NCI-H1105 (cell line): ENCODE data around the gene CNKSR3.
"Not testable (repeated sequence)": the region's sequence is repeated elsewhere in the genome, so short reads cannot be mapped to it uniquely, and the experiment has no call there.

Experiments used
- DNase-seq: peaks from one replicate; lab custom pipeline; 2025; lab: John Stamatoyannopoulos, UW

Gene CNKSR3

DNA sequence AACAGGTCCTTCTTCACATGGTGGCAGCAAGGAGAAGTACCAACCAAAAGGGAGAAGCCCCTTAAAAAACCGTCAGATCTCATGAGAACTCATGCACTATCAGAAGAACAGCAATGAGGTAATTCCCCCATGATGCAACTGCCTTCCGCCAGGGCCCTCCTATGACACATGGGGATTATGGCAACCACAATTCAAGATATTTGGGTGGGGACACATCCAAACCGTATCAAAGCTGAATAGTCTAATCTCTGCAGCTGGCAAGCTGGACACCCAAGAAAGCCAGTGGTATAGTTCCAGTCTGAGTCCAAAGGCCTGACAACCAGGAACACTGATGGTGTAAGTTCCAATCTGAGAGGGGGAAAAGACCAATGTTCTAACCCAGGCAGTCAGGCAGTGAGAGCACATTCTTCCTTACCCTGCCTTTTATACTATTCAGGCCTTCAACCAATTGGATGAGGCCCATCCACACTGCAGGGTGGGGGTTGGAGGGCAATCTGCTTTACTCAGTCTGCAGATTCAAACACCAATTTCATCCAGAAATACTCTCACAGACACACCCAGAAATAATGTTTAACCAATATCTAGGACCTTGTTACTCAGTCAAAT is 17.9 kb upstream of the CNKSR3 start:
- DNase-seq: no peak

GRCh38 chr6:154526996-154527395 is 16.5 kb upstream of the CNKSR3 start:
- DNase-seq: no peak

DNA sequence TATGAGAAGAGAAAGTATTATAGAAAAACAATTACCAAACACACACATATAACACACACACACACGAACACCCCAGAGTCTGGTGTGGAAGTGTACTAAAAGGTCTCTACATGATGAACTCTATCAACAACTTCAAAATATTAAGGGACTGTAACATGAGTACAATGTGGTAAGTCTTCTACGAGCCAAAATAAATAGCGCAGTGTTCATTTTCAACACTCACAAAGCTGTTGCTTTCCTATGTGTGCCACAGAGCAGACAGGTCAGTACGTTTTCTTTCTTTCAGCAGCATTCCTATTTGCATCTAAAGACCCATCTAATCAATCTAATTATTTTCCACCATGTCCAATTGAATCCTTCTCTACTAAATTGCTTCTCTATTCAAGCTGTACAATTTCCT is 12.1 kb upstream of the CNKSR3 start:
- DNase-seq: no peak

DNA sequence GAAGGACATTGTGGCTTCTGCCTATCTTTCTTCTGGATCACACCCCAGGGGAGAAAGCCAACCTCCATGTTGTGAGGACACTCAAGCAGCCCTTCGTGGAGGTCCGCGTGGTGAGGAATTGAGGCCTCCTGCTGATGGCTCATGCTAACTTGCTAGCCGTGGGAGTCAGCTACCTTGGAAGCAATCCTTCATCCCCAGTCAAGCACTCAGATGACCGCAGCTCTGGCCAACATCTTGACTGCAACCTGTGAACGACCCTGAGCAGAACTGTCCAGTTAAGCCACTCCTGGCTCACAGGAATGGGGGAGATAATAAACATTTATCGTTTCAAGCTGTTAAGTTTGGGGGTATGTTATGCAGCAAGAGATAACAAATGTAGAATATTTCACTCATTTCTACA is 10.9 kb upstream of the CNKSR3 start:
- no peak for DNase-seq

DNA sequence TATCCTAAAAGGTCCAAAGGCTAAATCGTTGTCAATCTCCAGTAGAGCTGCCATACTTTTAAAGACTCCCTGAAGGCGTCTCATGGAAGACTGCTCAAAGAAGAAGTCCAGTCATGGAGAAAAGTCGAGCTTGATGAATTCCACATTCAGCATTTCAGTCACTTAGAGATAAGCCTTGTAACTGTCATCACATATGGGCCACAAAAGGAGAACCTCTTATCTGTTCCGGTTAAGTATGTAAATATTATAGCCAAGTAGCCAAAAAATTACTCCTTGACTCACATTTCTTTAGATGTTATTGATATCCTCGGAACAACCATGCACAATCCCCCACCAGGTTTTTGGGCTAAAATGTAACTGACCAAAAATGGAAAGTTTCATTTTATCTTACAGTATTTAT is 9.8 kb upstream of the CNKSR3 start:
- no peak for DNase-seq

- DNase-seq: no peak
Observed at GRCh38 chr6:154518396-154518795, 7.9 kb upstream of the CNKSR3 start.

DNA sequence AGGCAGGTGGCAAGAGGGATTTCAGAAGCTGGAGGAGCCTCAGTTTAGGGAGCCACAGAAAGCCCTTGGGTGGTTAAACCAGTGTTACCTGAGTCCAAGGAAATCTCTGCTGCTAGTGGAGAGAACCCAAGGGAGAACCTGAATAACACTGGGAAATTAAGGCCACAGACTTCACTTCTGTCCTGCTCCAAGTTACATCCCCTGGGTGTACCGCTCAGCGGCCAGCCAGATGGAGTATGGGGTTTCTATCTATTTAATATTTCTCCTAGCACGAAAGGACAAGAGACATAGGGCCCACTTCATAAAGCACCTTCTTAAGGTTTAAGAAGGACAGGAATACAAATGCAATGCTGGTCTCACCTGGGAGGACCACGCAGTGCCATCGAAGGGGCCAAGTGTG is 5.8 kb upstream of the CNKSR3 start:
- DNase-seq: no peak

DNA sequence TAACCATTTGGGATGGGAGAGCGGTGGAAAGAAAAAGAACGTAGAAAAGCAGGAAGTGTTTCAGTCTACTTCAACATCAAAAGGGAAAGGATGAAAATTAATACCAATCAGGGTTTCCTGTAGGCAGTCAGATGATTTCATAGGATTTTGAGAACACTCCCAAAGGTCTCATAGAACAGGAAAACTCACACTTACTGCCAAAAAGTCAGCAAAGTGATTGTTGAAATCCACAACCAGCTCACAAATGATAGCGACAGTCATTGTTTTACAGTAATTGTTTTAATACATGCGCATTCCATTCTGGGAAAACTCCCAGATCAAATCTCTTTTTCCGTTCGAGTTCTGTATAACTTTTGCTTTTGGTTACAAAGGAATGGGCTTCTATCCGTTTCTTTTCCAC is 5.3 kb upstream of the CNKSR3 start:
- no peak for DNase-seq

DNA sequence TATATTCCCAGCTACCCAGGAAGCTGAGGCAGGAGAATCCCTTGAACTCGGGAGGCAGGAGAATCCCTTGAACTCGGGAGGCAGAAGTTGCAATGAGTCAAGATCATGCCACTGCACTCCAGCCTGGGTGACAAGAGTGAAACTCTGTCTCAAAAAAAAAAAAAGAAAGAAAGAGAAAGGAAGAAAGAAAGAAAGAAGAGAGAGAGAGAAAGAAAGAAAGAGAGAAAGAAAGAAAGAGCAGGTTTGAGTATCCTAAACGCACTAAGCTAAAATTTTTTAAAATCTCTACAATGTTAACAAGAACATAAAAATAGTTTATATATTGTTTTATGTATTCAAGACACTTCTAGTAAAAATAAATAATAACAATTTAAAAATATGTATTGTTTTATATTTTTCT is 4.6 kb upstream of the CNKSR3 start:
- not testable (repeated sequence) for DNase-seq

DNA sequence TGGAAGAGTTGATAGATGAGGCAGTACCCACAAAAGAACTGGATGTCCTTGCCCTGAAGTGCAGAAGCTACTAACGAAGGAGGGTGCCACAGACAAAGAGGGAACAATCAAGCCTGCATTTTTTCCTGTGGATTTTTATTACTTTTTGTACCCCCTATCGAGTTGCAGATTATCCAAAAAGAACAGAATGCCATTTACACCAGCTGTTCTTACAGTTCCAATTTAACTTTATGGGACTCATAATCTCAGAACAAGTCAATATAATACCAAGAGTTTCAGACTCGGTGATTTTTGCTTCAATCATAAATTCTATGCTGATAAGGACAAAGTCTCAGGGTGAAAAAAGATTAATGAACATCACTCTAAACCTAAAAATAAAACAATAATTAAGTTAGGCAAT is 4.0 kb upstream of the CNKSR3 start:
- no peak for DNase-seq

GRCh38 chr6:154513601-154514320 is 3.3 kb upstream of the CNKSR3 start:
- DNase-seq: no peak

- no peak for DNase-seq
Observed at GRCh38 chr6:154512201-154512600, 1.7 kb upstream of the CNKSR3 start.

DNA sequence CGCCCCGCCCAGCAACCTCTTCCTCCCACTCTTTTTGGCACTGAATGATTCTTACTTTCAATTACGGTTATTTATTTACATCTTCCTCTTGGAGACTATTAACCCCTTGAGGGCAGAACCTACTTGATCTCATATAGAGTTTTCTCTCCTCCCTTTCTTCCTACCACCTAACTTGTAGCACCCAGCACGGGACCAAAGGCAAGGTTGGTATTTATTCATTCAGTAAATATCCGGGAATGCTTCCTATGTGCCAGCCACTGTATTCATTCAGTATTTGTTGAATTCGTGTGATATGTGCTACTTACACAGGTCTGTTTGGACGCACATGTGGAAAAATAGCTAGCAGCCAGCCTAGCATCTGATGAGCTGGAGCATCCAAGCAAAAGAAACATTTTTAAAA is 1.3 kb upstream of the CNKSR3 start:
- DNase-seq: no peak

GRCh38 chr6:154509421-154510143 is 903 bp downstream of the CNKSR3 start:
- no peak for DNase-seq

GRCh38 chr6:154508573-154509375 is 1.7 kb downstream of the CNKSR3 start:
- DNase-seq: no peak

- DNase-seq: no peak
Observed at GRCh38 chr6:154506991-154507898, 3.2 kb downstream of the CNKSR3 start.

GRCh38 chr6:154506582-154506981 is 3.9 kb downstream of the CNKSR3 start:
- no peak for DNase-seq

DNA sequence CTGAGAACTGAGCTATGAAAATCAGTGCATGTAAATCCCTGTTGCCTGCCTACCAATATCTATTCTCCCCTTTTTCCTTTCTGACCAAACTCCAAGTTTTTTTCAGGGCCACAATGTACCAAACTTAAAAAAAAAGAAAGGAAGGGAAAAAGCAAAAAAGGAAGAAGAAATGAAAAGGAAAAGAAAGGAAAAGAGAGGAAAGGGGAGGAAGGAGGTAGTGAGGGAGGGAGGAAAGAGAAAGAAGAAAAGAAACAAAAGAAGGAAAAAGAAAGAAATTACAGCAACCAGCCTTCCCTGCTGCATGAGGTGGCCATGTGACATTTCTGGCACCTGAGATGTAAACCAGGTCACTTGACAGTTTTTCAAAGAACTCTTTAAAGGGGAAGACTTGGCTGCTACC is 4.4 kb downstream of the CNKSR3 start:
- DNase-seq: no peak

DNA sequence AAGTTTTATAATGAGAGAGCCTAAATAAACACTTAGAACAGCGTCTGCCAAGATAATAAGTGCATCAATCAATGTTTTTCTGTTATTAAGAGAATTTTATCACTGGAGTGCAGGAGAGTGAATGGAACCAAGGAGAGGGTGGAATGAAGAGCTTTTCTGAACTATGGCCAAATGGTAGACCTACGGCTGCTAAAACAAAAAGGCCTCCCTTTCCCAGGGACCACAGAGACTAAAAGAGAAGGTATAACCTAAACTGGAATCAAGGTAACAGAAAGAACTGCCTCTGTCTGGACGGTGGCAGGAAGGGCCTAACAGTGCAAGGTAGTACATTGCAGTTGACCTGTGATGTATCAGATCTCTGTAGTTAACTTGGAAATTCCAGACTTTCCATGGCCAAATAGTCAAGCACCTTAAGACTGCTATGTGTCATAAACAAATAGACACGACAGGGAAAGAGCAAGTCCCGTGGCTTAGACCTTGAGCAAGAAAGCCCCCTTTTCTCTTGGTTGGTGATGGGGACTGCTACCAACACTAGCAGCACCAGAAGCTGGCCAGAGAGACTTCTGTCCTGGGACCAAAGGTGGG is 5.5 kb downstream of the CNKSR3 start:
- no peak for DNase-seq

DNA sequence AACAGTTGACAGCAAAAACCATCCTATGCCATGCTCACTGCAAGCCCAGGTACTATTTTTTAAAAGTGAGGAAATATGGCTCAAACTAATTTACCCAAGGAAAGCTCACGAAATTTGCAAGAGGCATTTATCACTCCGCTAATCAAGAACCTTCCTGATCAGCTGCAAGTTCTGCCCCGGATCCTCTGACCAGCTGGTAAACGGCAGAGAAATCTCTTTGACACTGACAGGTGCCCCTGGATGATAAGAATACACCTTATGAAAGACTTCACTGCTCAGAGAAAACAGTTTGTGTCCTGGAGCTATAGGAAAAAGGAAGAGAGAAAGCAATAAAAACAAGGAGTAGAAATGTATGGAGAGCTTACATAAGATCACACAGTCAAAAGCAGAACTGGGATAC is 6.4 kb downstream of the CNKSR3 start:
- no peak for DNase-seq

- no peak for DNase-seq
Observed at GRCh38 chr6:154503658-154504057, 6.8 kb downstream of the CNKSR3 start.
